GM19238 (cell line): Measurements from ENCODE around the gene JAKMIP3.
"Not testable (repeated sequence)": the region's sequence is repeated elsewhere in the genome, so short reads cannot be mapped to it uniquely, and the experiment has no call there.

Experiments
- DNase-seq: peaks from one replicate; pipeline ENCODE4 v3.0.0; 2011; ENCODE audit warnings: low spot score; ENCODE audit not compliant: insufficient read length

Gene JAKMIP3

DNA sequence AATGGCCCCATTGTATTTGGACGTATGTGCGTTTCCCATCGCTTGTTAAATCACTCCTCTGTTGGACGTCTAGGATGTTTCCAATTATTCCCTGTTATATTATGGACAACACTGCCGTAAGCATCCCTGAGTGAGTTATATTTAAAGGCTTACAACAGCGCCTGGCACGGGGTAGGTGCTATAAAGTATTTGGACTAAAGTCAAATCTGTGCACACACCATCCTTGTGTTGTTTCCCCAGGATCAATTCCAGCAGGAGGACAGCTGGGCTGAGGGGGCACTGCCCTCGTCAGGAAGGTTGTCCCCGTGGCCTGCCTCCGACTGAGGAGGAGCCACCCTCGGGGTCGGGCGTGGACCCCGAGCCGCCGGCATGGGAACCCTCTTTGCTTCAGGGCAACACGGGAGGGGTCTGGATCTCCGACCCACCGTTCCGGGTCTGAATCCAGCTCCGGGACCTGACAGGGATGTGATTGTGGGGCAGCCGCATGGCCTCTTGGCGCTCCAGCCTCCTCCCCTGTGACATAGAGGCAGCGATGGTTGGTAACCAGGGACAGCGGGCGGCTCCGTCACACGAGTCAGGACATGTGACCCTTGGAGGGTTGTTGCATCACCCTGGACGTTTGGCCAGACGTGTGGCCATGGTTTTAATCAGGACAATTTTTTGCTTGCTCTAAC lies 1.5 kb upstream of the JAKMIP3 start:
- no peak for DNase-seq

- DNase-seq = no peak
These were observed 842 bp upstream of the JAKMIP3 start for GRCh38 chr10:132064771-132065437.

DNA sequence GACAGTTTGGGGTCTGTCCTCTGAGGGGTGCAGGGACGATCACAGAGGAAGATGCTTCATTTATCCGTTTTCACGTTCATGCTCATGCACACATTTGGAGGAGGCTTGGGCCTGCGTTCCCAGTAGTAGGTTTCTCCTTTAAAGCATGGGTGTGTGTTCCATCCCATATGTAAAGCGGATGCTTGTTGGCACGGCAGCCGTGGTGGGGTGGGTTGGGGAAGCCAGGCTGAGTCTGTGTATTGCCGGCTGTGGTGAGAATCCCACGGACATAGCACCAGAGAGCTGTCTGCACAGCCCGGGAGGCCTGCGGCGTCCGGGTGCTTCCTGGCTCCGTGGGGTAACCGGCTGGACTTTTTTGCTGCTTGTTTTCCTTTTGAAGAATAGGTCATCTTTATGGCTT lies 440 bp downstream of the JAKMIP3 start:
- DNase-seq = no peak

- DNase-seq = no peak
These were observed 1.1 kb downstream of the JAKMIP3 start for GRCh38 chr10:132066812-132067211.

DNA sequence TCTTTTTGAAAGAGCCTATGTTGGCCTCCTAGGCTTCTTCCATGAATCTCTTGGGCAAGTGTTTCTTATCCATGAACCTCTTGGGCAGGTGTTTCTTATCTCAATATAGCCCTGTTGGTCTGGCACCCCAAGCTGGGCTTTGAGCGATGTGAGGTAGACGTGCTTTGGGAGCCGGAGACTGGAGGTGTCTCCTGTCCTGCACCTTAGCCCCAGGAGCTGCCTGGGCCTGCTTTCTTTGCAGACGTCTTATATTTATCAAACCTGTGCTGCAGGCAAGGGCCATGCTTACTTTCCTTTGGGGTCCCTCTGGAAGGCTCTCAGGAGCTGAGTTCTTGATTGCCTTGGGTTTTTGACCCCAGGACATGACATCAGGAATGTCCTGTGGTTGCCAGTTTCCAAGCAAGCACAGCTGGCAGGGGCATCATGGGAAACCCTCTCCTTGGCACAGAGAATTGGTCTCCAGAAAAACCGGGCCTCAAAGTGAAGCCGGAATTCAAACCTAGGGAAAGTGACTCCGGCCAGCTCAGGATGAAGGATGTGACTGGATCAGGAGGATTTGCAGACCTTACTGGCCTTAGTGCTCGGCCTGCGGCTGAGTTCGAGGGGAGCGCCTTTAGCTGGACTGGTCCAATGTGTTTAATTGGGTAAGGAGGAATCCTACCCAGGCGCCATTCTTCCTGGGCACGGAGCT lies 2.8 kb downstream of the JAKMIP3 start:
- DNase-seq = no peak

DNA sequence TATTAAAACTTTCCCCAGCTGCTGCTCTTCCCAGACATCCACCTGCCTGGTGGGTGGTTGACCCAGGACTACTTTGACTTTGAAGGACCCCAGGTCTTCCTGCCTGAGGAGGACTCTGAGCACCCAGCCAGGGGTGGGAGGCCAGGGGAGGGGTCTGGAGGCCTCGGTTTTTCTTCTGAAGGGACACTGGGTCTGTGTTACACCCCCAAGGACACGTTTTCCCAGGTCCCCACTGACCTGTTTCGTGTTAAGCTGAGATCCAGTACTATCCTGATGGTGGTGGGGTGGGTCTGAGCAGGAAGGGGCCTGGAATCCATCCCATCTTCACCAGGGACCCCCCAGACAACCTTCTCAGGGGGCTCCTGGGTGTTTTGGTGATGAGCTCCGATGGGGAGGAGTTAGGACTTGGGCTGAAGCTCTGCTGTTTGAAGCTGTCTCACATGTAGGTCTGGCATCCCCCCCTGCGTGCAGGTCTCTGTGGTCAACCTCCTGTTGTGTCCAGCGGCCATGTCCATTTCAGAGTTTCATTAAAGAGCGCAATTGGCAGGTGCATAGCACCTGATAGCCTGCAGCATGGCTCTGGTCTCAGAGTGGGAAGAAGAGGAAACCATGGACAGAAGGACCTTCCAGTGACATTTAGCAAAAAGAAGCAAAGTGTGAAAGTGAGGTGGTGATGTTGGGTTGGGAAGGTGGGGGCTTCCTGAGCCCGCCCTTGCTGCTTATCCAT lies 3.5 kb downstream of the JAKMIP3 start:
- no peak for DNase-seq

DNA sequence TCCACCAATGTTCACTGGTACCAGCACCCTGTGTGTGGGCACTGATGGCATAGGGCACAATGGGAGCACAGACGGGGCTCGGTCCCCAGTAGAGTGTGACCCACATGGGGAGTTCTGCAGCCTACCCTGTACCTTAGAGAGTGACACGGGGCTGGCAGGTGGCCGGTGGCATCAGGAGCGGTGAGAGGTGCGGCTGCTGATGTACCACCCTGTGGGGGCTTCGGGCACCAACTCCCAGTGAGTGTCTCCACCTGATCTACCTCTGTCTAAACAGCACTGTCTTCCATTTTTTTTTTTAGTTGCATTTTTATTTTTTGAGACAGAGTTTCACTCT lies 4.1 kb downstream of the JAKMIP3 start:
- no peak for DNase-seq

DNA sequence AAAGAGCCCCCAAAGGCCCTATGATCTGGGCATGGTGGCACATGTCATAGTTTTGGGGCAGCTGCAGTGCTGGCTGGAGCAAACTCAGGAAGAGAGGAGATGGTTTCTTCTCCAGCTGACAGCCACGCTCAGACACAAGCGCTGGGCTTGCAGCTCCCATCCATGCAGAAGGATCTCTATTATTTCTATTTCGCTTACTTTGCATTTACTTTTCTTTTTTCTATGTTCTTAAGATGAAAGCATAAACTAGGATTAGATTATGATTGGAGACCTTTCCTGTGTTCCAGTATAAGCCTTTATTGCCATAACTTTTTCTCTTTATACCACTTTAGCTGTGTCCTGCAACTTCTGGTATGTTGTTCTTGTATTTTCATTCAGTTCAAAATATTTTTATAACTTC lies 5.0 kb downstream of the JAKMIP3 start:
- no peak for DNase-seq

DNA sequence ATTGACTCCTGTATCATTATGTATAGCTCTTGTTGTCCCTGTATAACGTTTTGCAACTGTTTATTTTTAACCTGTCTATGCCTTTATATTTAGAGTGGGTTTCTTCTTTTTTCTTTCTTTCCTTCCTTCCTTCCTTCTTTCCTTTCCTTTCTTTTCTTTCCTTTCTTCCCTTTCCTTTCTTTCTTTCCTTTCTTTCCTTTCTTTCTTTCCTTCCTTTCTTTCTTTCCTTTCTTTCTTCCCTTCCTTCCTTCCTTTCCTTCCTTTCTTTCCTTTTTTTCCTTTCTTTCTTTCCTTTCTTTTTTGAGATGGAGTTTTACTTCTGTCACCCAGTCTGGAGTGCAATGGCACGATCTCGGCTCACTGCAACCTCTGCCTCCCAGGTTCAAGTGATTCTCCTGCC lies 5.9 kb downstream of the JAKMIP3 start:
- DNase-seq = no peak

DNA sequence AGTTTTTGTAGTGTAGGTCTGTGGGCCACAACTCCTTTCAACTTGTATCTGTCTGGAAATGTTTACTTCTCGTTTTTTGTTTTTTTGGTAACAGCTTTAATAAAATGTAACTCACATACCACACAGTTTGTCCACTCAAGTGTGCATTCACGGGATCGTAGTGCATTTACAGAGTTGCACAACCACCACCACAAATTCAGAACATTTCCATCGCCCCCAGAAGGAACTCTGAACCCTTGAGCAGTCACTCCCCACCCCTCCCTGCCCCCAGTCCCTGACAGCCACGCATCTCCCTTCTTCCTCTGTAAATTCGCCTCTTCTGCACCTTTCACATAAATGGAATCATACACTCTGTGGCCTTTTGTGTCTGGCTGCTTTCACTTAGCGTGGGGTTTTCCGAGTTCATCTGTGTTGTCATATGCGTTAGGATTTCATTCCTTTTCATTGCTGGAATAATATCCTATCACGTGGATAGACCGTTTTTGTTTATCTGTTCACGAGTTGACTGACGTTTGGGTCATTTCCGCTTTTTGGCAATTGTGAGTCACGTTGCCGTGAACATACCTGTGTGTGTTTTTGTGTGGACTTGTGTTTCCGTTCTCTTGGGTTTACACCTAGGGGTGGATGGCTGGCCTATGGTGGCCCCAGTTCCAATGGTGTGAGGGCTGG lies 10.3 kb downstream of the JAKMIP3 start:
- no peak for DNase-seq

- no peak for DNase-seq
These were observed 10.9 kb downstream of the JAKMIP3 start for GRCh38 chr10:132076578-132077081.

GRCh38 chr10:132077091-132077490 lies 11.3 kb downstream of the JAKMIP3 start:
- DNase-seq = no peak

- no peak for DNase-seq
These were observed 13.1 kb downstream of the JAKMIP3 start for GRCh38 chr10:132078746-132079345.

- not testable (repeated sequence) for DNase-seq
These were observed 18.6 kb downstream of the JAKMIP3 start for GRCh38 chr10:132084384-132084783.

- DNase-seq = not testable (repeated sequence)
These were observed 27.5 kb downstream of the JAKMIP3 start for GRCh38 chr10:132093236-132093635.

GRCh38 chr10:132094581-132095234 lies 29.0 kb downstream of the JAKMIP3 start:
- no peak for DNase-seq

DNA sequence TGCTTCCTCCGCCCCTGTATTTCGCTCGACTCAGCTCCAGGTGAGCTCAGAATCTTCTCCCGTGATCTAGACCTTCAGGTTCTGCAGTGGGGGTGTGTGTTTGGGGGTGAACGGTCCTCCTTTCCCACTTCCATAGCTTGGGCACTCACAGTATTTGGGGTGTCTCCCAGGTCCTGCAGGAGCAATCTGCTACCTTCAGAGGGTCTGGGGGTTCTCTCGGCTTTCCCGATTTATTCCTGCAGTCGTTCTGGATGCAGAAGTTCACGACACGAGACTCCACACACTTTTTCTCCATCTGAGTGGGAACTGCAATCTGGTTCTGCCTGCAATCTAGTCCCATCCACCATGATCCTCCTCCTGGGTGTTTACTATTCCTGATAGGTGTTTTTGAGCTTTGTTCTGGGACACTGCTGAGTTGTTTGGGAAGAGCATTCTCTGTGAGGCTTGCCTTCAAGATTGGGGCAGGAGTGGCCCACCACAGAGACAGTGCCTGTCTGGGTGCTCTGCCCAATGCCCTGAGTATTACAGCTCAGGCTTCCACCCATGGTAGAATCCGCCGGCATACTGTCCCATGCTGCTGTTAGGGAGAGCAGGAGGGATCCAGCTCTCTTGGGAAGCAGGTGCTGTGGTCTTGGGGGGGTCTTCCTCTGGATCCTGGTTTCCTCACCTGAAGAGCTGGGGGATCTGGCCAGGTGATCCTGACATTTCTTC lies 29.8 kb downstream of the JAKMIP3 start:
- DNase-seq = no peak

GRCh38 chr10:132096223-132096622 lies 30.5 kb downstream of the JAKMIP3 start:
- DNase-seq = no peak

GRCh38 chr10:132096863-132097478 lies 31.2 kb downstream of the JAKMIP3 start:
- DNase-seq = no peak
